ENCODE data around the gene NDOR1.

NDOR1 gene

DNA sequence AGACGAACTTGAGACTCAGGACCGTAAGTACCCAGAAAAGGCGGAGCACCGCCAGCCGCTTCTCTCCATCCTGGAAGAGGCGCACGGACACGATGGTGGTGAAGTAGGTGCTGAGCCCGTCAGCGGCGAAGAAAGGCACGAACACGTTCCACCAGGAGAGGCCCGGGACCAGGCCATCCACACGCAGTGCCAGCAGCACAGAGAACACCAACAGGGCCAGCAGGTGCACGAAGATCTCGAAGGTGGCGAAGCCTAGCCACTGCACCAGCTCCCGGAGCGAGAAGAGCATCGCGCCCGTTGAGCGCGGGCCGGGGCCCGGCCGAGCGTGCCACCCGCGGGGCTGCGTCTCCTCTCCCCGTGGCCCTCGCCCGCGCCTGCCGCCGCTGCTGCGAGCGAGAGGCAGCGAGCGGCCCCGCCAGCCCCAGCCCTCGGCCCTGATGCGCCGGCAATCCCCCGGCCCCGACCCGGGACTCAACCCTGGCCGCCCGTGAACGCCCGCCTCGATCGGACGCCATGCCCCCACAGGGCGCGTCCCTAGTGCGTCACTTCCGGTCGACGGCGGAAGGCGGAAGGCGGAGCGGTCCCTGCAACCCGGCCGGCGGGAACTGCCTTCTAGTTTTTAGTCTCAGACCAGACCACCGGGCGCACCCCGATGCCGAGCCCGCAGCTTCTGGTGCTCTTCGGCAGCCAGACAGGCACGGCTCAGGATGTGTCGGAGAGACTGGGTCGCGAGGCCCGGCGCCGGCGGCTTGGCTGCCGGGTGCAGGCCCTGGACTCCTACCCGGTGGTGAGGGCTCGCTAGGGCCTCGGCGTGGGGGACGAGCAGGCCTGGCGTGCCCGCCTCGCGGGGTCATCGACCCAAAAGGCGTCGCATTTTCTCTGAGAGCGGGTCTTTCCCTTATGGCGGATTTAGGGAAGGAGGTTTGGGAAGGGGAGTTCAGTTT lies at the start of gene NDOR1, which contains the start of gene TMEM203:
NDOR1 (plus strand) TSS at position 575 of the 944 bp plus-strand sequence; CDS start at position 653, 78 bp downstream.
TMEM203 (minus strand) TSS at position 523 of the 944 bp plus-strand sequence; CDS start at position 289, 234 bp downstream.
- DNase-seq (ENCODE audit: low spot score) = peak; percentile 82

DNA sequence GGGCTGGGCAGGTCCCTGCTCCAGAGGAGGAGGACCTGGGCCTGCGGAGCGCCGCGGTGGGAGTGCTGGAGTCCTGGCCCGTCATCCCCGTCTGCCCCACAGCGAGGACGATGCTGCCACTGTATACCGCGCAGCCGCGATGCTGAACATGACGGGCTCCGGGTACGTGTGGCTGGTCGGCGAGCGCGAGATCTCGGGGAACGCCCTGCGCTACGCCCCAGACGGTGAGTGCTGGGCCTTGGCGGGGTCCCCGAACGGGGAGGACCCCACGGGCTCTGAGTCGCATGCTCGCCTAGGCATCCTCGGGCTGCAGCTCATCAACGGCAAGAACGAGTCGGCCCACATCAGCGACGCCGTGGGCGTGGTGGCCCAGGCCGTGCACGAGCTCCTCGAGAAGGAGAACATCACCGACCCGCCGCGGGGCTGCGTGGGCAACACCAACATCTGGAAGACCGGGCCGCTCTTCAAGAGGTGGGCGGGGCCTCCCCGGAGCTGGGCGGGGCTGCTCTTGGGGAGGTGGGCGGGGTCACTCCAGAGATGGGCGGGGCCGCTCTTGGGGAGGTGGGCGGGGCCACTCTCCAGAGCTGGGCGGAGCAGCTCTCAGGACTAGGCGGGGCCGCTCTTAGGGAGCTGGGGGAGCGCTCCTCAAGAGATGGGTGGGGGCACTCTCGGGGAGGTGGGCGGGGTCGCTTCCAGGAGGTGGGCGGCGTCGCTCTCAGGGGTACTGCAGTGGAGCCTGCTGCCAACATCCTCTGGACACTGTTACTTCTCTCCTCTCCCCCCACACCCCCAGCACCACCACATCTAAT lies 48.7 kb upstream of the NDOR1 start:
- DNase-seq (ENCODE audit: low spot score) = no peak

DNA sequence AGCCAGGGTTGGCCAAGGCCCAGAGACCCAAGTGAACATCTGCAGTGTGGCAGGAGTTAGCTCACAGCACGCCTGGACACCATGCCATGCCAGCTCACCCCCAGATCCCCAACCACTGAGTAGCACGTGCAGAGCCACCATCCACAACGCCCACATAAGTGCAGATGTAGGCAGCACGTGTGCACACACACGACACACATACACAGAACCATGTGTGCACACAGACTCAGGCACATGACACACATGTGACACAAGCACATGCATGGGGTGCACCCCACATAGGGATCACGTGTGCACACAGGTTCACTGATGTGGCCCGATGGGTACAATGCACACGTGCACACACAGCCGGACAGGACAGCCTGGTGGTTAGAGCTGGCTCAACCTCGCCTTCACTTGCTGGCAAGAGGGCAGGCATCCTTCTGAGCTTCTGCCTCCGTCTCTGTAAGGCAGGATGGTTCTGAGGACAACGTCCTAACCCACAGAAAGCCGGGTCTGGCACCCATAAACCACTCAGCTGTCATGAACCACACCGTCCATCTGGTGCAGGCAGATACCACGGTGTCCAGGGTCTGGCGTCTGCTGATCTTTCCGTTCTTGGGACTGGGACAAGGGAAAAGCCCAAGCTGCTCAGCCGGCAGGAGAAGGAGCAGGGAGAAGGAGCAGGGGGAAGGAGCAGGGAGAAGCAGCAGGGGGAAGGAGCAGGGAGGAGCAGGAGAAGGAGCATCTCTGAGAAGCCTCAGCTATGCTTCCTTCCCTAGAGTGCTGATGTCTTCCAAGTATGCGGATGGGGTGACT lies 47.7 kb upstream of the NDOR1 start:
- no peak for DNase-seq (ENCODE audit: low spot score)

DNA sequence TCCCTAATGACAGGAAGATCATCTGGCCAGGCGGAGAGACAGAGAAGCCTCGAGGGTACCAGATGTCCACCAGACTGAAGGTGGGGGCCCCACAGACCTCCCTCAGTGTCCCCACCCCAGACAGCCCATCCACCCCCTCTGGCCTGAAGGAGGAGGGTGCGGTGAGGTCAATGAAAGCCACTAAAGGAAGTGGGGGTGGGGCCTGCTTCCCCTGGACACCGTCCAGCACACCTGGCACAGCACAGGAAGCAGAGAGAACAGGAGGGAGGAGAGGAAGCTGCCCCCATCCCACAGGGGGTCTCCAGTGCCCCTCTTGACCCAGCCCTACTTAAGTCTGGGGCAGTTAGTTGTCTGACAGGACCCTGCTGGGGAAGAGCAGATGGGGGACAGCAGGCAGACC lies 46.9 kb upstream of the NDOR1 start:
- DNase-seq (ENCODE audit: low spot score) = no peak

DNA sequence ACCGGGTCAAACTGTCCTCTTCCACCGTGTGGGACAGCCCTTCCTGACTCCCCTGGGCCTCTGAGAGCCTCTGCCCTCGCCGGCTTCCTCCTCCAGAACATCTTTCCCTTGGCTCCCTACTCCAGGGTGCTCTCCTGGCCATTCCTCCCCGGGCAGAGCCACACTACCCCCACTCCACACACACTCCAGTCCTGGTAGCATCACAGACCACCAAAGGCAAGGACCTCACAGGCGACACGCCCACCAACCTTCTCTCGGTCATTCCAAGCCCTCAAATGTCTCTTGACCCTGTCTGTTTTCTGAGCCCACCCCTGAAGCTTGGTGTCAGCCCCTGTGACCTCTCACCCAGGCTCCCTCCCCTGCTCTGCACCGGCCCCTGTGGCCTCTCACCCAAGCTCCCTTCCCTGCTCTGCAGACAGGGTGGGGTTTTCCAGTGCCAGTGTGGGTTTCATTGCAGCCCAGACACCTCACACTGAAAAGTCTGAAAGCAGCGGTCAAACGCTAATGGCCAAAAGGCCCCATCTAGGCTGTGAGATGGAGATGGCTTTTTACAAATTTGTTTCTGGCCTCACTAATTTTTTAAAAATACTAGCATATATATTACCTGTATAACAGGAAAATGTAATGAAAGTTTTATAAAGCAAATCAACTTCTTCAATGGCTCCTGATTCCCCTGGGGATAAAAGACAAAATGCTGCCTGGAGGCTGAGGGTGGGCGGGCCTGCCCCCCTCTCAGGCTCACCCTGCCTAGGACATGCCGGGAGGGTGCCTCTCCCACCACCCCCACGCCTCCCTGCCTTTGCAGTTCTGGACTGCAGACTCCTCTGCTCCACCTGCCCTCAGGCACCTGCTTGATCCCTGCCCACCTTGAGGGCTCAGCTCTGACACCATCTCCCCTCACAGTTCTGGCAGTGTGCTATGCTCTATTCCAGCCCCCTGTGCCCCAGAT lies 46.1 kb upstream of the NDOR1 start:
- no peak for DNase-seq (ENCODE audit: low spot score)

DNA sequence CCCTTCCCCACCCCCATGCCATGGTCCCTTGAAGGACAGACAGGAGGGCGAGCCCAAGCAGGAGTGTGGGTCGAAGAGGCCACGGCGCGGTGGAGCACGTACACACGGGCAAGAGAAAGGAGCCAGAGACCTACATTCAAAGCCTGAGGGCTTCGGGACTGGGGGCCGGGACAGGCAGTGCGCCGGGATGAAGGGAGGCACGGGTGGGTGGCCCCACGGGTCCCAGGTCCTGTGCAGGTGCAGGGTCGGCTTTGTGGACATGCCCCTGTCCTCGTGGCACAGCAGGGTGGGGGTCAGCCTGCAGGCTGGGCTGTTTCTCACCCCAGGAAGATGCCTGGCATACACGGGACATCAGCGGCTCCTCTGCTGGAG lies 45.5 kb upstream of the NDOR1 start:
- DNase-seq (ENCODE audit: low spot score) = no peak

DNA sequence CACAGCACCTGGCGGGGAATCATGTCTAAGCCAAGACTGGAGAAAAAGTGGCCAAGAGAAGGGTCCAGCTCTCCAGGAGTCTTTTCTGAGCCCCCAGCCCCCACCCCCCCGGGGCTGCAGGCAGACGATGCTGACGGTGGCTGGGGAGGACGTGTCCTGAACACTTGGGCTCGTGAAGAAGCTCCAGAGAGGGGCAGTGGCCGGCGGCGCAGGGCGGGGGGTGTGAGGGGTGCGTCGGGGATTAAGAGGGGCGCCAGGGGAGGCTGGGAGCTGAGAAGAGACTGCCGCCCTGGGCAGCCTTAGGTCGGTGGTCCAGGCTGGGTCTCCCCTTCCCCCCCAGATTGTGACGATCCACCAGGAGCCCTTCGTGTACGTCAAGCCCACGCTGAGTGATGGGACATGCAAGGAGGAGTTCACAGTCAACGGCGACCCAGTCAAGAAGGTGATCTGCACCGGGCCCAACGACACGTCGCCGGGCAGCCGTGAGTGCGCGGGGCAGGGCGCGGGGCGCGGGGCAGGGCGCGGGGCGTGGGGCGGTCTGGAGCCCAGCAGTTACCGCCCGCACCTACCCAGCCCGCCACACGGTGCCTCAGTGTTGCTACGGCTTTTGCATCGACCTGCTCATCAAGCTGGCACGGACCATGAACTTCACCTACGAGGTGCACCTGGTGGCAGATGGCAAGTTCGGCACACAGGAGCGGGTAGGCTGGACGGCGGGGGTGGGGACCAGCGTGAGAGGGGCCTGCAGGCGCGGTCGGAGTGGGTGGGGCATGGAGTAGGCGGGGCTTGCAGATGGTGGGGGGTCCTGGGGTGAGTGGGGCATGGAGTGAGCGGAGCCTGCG lies 44.6 kb upstream of the NDOR1 start:
- no peak for DNase-seq (ENCODE audit: low spot score)

DNA sequence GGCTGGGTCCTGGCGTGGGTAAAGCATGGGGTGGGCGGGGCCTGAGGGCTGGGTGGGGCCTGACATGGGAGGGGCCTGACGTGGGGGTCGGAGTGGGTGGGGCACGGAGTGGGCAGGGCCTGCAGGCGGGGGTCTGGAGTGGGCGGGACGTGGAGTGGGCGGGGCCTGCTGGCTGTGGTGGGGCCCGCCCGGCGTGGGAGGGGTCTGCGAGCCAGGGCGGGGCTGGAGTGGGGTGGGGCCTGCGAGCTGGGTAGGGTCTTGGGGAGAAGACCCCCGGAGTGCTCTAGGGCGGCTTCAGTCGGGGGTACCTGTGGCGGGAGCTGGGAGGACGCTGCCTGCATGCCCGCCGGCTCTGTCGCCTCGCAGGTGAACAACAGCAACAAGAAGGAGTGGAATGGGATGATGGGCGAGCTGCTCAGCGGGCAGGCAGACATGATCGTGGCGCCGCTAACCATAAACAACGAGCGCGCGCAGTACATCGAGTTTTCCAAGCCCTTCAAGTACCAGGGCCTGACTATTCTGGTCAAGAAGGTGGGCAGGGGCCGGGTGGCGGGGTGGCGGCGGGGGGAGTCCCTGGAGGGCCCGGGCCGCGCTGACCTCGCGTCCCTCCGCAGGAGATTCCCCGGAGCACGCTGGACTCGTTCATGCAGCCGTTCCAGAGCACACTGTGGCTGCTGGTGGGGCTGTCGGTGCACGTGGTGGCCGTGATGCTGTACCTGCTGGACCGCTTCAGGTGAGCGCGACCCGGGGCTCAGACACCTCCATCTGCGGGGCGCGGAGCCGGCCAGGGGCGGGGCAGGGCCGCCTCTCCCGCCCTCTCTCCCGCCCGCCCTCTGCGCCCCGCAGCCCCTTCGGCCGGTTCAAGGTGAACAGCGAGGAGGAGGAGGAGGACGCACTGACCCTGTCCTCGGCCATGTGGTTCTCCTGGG lies 43.7 kb upstream of the NDOR1 start:
- no peak for DNase-seq (ENCODE audit: low spot score)

DNA sequence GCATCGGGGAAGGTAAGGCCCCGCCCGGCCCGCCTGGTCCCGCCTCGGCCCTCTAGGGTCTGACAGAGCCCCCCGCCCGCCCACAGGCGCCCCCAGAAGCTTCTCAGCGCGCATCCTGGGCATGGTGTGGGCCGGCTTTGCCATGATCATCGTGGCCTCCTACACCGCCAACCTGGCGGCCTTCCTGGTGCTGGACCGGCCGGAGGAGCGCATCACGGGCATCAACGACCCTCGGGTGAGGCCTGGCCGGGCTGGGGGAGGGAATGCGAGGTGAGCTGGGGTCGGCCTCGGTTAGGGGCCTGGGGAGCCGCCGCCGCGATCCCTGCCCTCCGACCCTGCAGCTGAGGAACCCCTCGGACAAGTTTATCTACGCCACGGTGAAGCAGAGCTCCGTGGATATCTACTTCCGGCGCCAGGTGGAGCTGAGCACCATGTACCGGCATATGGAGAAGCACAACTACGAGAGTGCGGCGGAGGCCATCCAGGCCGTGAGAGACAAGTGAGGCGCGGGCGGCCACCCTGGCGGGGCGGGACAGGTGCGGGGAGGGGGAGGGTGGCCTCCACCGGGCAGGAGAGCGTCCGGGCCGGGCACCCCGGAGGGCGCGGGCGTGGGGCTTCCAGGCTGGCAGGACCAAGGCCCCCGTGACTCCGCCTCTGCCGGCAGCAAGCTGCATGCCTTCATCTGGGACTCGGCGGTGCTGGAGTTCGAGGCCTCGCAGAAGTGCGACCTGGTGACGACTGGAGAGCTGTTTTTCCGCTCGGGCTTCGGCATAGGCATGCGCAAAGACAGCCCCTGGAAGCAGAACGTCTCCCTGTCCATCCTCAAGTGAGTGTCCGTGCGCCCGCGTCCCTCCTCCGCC lies 42.8 kb upstream of the NDOR1 start:
- no peak for DNase-seq (ENCODE audit: low spot score)

DNA sequence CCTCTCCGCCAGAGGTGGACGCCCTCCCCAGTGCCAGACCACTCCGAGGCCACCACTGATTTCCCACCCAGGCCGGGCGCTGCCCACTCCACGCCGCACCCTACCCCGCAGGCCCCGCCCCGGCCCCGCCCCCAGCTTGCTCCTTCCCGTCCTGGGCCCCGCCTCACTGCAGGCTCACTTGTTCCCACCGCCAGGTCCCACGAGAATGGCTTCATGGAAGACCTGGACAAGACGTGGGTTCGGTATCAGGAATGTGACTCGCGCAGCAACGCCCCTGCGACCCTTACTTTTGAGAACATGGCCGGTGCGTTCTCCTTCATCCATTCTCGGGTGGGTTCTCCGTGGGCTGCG lies 42.2 kb upstream of the NDOR1 start:
- DNase-seq (ENCODE audit: low spot score) = no peak

DNA sequence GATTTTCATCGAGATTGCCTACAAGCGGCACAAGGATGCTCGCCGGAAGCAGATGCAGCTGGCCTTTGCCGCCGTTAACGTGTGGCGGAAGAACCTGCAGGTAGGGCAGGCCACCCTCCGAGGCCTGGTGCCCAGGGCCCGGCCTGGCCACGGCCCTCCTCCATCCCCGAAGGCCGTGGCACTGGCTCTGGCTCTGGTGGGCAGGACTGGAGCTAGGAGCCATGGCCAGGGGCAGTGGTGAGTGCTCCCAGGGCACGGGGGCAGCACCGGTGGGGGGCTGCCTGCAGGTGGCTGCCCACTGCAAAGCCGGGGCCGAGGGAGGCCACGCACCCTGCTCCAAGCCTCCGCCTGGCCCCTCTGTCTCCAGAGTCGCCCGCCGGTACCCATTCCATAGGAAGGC lies 41.7 kb upstream of the NDOR1 start:
- DNase-seq (ENCODE audit: low spot score) = no peak

DNA sequence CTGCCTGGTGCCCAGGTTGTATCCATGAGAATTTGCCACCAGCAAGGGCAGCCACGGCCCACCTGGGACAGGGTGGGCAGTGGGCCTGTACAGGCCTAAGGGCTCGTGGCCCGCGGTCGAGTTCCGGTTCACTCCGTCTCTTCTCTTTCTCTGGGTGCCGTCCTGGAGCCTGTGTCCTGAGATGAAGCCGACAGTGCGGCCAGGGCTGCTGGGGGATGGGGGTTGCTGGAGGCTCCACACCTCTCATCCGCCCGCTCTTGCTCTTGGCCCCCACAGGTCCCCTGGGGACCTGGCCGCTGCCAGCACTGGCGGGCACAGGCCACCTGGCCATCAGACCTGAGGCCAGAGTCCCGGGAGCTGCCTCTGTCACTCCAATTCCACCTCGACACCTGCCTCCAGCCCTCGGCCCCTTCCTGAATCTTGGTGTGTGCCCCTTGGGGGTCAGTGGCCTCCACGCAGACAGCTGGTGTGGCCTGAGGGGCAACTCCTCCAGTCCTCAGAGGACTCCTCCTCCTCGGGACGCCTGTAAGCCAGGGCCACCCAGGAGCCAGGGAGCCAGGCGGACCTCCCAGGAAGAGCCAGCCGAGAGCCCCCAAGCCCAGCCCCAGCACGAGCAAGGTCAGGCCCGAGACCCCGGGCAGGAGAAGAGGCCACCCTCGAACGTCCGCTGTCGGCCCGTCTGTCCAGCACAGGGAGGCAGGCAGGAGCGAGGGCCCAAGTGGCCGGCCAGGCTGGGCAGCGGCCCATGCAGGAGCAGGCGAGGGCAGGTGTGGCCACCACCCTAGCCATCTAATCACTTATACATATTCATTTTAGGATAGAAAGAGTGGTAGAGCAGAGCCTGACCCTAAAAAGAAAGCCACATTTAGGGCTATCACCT lies 40.9 kb upstream of the NDOR1 start:
- DNase-seq (ENCODE audit: low spot score) = no peak

DNA sequence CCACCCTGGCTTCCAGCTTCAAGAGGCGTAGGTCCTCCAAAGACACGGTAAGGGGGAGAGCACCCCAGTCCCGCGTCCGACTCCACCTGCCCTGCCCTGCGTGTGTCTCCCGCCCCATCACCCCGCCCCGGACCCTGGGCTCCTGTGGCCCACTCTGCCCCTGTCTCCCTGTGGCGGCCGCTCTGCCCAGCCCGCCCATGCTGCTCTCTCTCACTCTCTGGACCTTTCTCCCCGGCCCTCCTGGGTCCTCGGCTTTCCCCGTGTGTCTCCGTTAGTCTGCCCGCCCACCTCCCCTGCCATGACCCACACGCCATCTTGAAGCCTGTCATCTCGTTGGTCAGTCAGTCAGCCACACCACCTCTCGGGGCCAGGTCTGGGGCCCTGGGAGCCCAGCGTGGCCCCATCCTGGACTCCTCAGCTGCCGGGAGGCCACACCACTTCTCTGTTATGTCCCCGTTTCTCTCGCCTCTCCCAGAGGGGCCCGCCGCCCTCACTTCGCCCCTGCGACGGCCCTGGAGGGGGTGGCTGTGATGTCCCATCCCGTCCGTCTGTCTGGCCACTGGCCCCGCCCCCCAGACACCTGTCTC lies 40.2 kb upstream of the NDOR1 start:
- DNase-seq (ENCODE audit: low spot score) = no peak

DNA sequence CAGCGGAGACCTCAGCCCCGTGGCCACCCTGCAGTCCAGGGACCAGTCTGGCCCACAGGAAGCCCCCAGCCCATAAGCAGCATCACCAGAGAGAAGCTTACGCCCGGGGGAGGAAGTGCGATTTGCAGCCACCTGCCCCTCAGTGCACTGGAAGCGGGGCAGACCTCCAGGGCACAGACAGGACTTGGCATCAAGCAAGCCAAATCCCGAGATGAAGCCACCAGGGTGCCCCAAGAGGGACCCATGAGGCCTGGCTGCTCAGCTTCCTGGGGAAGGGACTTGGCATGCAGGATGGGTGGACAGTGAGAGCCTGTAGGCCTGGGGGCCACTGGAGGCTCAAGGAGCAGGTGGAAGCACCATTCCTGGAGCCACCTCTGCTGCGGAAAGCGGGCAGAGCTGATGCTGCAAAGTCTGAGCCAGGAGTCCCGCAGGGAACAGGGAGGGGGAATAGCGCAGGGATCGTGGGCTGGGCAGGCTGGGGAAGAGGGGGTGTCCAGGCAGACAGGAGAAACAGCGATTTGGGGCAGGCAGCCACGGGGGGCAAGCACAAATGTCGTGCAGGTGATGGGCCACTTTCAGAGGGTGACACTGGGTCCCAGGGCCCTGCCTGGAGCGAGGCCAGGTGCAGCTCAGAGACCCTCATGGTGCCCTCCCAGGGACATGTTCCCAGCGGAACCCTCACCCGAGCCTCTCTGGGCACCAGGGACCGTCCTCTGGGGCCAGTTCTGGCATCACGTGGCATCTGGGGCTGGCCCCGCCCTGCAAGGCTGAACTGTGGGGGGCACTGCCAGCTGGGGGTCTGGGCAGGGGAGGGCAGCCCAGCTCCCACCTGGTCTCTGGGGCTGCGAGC lies 38.9 kb upstream of the NDOR1 start:
- DNase-seq (ENCODE audit: low spot score) = no peak

DNA sequence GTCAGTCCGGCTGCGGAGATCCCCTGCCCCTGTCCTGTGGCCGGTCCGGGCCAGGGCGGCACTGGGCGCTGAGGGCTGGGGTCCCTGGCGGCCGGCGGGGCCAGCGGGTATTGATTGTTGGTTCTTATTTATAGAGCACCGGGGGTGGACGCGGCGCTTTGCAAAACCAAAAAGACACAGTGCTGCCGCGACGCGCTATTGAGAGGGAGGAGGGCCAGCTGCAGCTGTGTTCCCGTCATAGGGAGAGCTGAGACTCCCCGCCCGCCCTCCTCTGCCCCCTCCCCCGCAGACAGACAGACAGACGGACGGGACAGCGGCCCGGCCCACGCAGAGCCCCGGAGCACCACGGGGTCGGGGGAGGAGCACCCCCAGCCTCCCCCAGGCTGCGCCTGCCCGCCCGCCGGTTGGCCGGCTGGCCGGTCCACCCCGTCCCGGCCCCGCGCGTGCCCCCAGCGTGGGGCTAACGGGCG lies 38.2 kb upstream of the NDOR1 start:
- DNase-seq (ENCODE audit: low spot score) = no peak

Data from globus pallidus (tissue), 1 donor.